ENCODE measurements around the gene ADH1C. TPM values are rescaled to one million over a fixed set of nuclear protein-coding genes. Genes with fewer than 3 reads are reported as not detected.

ADH1C gene
- total RNA-seq, 2 experiments from 2014 or later: not detected

- BruUV-seq (replicated peaks): no TSS peak
- DNase-seq (ENCODE audit: low spot score): no peak
- Histone ChIP-seq H3K4me1 (ENCODE audit: insufficient read depth, low read length, poor library complexity, severe bottlenecking) (no peaks in the 10 kb centered on the region), H3K79me2 (ENCODE audit: insufficient read depth, low read depth, low read length) (no peaks in the 10 kb centered on the region), H3K9me3 (ENCODE audit: low read length) (no peaks in the 10 kb centered on the region), H3K9me2 (ENCODE audit: insufficient read depth, low read length) (no peaks in the 10 kb centered on the region), H3K36me3 (ENCODE audit: insufficient read depth, low read length) (no peaks in the 10 kb centered on the region), H3K4me3 (ENCODE audit: low read depth, low read length, poor library complexity, severe bottlenecking) (no peak overlapping the region), H4K20me1 (ENCODE audit: insufficient read depth, low read length) (no peaks in the 10 kb centered on the region), H3K4me2 (ENCODE audit: low read length) (no peak overlapping the region), H2AFZ (ENCODE audit: low read length) (no peak overlapping the region), H3K27ac (ENCODE audit: low read depth, low read length, poor library complexity, severe bottlenecking) (no peak overlapping the region)
- no peak for TF ChIP-seq EZH2phosphoT487 (IDR thresholded peaks at IDR 0.05; ENCODE audit: borderline replicate concordance, low read depth, low read length)
- TF ChIP-seq, protein P1, sequence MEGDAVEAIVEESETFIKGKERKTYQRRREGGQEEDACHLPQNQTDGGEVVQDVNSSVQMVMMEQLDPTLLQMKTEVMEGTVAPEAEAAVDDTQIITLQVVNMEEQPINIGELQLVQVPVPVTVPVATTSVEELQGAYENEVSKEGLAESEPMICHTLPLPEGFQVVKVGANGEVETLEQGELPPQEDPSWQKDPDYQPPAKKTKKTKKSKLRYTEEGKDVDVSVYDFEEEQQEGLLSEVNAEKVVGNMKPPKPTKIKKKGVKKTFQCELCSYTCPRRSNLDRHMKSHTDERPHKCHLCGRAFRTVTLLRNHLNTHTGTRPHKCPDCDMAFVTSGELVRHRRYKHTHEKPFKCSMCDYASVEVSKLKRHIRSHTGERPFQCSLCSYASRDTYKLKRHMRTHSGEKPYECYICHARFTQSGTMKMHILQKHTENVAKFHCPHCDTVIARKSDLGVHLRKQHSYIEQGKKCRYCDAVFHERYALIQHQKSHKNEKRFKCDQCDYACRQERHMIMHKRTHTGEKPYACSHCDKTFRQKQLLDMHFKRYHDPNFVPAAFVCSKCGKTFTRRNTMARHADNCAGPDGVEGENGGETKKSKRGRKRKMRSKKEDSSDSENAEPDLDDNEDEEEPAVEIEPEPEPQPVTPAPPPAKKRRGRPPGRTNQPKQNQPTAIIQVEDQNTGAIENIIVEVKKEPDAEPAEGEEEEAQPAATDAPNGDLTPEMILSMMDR (conservative IDR thresholded peaks at IDR 0.05; ENCODE audit: low read length): no peak
- POLR2A ChIA-PET: no interaction called here
- CTCF ChIA-PET (ENCODE audit: unreplicated experiment): no interaction called here
- intact Hi-C loops (cut with micrococcal nuclease; ENCODE audit: unreplicated experiment): no loop called here
Observed at GRCh38 chr4:99341426-99341825, 11.1 kb downstream of the ADH1C start.

- Histone ChIP-seq H4K20me1 (ENCODE audit: insufficient read depth, low read length) (no peaks in the 10 kb centered on the region), H3K79me2 (ENCODE audit: insufficient read depth, low read depth, low read length) (no peaks in the 10 kb centered on the region), H3K4me1 (ENCODE audit: insufficient read depth, low read length, poor library complexity, severe bottlenecking) (no peaks in the 10 kb centered on the region), H3K4me2 (ENCODE audit: low read length) (no peak overlapping the region), H3K9me2 (ENCODE audit: insufficient read depth, low read length) (no peaks in the 10 kb centered on the region), H2AFZ (ENCODE audit: low read length) (no peak overlapping the region), H3K9me3 (ENCODE audit: low read length) (no peaks in the 10 kb centered on the region), H3K36me3 (ENCODE audit: insufficient read depth, low read length) (no peaks in the 10 kb centered on the region), H3K4me3 (ENCODE audit: low read depth, low read length, poor library complexity, severe bottlenecking) (no peak overlapping the region), H3K27ac (ENCODE audit: low read depth, low read length, poor library complexity, severe bottlenecking) (no peak overlapping the region)
- no peak for DNase-seq (ENCODE audit: low spot score)
- TF ChIP-seq, protein P1 (conservative IDR thresholded peaks at IDR 0.05; ENCODE audit: low read length): no peak
- no peak for TF ChIP-seq EZH2phosphoT487 (IDR thresholded peaks at IDR 0.05; ENCODE audit: borderline replicate concordance, low read depth, low read length)
- POLR2A ChIA-PET: no interaction called here
- CTCF ChIA-PET (ENCODE audit: unreplicated experiment): no interaction called here
- no TSS peak for BruUV-seq (replicated peaks)
- intact Hi-C loops (cut with micrococcal nuclease; ENCODE audit: unreplicated experiment): no loop called here
Observed at GRCh38 chr4:99339172-99339571, 13.4 kb downstream of the ADH1C start.

DNA sequence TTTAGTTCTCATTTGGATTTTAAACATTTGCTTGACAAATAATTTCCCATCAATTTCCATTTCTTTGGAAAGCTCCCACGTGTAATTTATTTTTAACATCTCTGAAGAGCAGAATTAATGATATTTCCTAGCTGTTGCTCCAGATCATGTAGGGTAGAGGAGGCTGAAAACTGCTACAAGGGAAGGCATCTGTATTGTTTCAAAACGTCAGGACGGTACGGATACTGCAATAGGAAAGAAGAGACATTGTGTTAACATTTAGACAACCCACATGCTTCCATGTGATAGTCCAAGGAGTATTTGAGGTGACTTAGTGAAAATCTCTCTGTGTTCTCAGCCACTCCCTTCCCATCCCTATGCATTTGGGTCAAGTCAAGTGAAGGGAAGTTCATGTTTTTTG, 16.0 kb downstream of the ADH1C start:
- H3K9me2 ChIP-seq (ENCODE audit: insufficient read depth, low read length): no peaks in the 10 kb centered on the region
- intact Hi-C loops (cut with micrococcal nuclease; ENCODE audit: unreplicated experiment): no loop called here
- no peaks in the 10 kb centered on the region for H3K36me3 ChIP-seq (ENCODE audit: insufficient read depth, low read length)
- no peaks in the 10 kb centered on the region for H4K20me1 ChIP-seq (ENCODE audit: insufficient read depth, low read length)
- ChIA-PET CTCF (ENCODE audit: unreplicated experiment) (no interaction called here), POLR2A (no interaction called here)
- H2AFZ ChIP-seq (ENCODE audit: low read length): no peak overlapping the region
- TF ChIP-seq, protein P1 (conservative IDR thresholded peaks at IDR 0.05; ENCODE audit: low read length): no peak
- no TSS peak for BruUV-seq (replicated peaks)
- no peak for DNase-seq (ENCODE audit: low spot score)
- no peak overlapping the region for H3K4me2 ChIP-seq (ENCODE audit: low read length)
- no peaks in the 10 kb centered on the region for H3K9me3 ChIP-seq (ENCODE audit: low read length)
- no peak overlapping the region for H3K4me3 ChIP-seq (ENCODE audit: low read depth, low read length, poor library complexity, severe bottlenecking)
- no peaks in the 10 kb centered on the region for H3K79me2 ChIP-seq (ENCODE audit: insufficient read depth, low read depth, low read length)
- H3K27ac ChIP-seq (ENCODE audit: low read depth, low read length, poor library complexity, severe bottlenecking): no peak overlapping the region
- no peaks in the 10 kb centered on the region for H3K4me1 ChIP-seq (ENCODE audit: insufficient read depth, low read length, poor library complexity, severe bottlenecking)

Measured in OCI-LY7 (cell line).